HUES64 (cell line): ENCODE results near the gene TNXB.
"Not testable (repeated sequence)": the region's sequence is repeated elsewhere in the genome, so short reads cannot be mapped to it uniquely, and the experiment has no call there.

Experiments used
- H3K27ac ChIP-seq: 2 replicates; pipeline ENCODE4 v1.7.0; 2013; ENCODE audit warnings: low read depth, low read length, inconsistent platforms
- H3K27me3 ChIP-seq: 2 replicates; pipeline ENCODE4 v1.6.1; 2013; ENCODE audit warnings: mild to moderate bottlenecking, low read length; ENCODE audit not compliant: insufficient read depth
- H3K36me3 ChIP-seq: 2 replicates; pipeline ENCODE4 v1.6.1; 2013; ENCODE audit warnings: mild to moderate bottlenecking, low read length; ENCODE audit not compliant: insufficient read depth
- H3K4me1 ChIP-seq: 2 replicates; pipeline ENCODE4 v1.6.1; 2013; ENCODE audit warnings: mild to moderate bottlenecking, low read length, moderate library complexity; ENCODE audit not compliant: insufficient read depth
- H3K4me3 ChIP-seq: 2 replicates; pipeline ENCODE4 v1.5.1; 2013; ENCODE audit warnings: mild to moderate bottlenecking, low read length, moderate library complexity
- H3K9ac ChIP-seq: 2 replicates; pipeline ENCODE4 v1.6.1; 2013; ENCODE audit warnings: mild to moderate bottlenecking, low read depth, low read length
- H3K9me3 ChIP-seq: 2 replicates; pipeline ENCODE4 v1.6.1; 2013; ENCODE audit warnings: low read depth, low read length; ENCODE audit not compliant: insufficient read depth
- whole genome bisulfite sequencing: fragments of 150-250, 120-280 bp; methylation state at CpG from one replicate; pipeline ENCODE4 v1.1.7; 2013; ENCODE audit warnings: missing lambda C conversion rate; 5-methylcytosine and 5-hydroxymethylcytosine counted together

The TNXB gene

DNA sequence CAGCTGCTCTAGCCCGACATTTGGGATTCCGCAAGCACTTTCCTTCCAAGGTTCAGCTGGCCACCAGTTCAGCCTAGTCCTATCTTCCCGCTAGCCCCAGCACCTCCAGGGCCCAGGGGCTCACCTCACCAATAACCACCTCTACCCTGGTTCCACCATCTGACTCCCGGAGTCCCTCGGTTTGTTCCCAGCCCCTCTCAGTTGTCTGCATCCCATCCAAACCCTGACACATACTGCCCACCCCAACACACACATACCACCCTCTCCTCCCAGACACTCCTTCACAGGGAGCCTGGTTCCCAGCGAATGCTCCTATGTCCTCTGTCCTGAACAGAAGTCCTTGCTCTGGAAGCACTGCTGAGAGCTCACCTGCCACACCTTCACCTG is 418 bp downstream of the TNXB start:
- Histone ChIP-seq H3K4me3 (peak overlapping the region; percentile 14; the same call in 1 of the 2 replicates), H3K4me1 (peaks cover 12% of the 10 kb centered on the region), H3K36me3 (no peaks in the 10 kb centered on the region), H3K9ac (no peak overlapping the region), H3K9me3 (no peaks in the 10 kb centered on the region), H3K27ac (no peak overlapping the region), H3K27me3 (peaks cover 14% of the 10 kb centered on the region)
- 65% methylated on average over 6 of the region's 6 CpGs for WGBS

DNA sequence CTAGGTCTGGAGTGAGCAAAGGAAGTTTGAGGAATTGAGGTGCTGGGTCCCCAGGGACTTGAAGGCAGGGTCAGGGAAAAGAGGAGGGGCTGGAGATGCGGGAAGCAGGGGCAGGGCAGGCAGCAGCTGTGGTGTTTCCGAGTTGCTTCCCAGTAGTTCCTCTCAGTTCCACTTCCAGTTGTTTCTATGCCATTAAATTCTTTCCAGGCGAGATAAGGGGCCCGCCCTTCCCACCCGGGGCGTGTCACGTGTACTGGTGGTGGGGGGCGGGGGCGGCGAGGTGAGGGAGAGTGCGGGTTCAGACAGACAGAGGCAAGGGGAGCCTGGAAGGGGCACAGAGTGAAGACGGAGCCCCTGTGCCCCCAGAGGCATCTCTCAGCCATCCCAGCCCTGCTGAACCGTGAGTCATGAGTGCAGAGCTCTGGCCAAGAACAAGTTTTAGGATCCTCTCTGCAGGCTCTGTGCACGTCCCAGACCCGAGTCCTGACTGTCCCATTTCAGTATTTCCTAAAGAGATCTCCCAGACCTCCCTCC is 977 bp downstream of the TNXB start:
- Histone ChIP-seq H3K4me1 (peaks cover 12% of the 10 kb centered on the region), H3K9me3 (no peaks in the 10 kb centered on the region), H3K27ac (no peak overlapping the region), H3K4me3 (no peak overlapping the region), H3K27me3 (peaks cover 14% of the 10 kb centered on the region), H3K9ac (no peak overlapping the region), H3K36me3 (no peaks in the 10 kb centered on the region)
- WGBS = 16% methylated on average over 15 of the region's 15 CpGs

DNA sequence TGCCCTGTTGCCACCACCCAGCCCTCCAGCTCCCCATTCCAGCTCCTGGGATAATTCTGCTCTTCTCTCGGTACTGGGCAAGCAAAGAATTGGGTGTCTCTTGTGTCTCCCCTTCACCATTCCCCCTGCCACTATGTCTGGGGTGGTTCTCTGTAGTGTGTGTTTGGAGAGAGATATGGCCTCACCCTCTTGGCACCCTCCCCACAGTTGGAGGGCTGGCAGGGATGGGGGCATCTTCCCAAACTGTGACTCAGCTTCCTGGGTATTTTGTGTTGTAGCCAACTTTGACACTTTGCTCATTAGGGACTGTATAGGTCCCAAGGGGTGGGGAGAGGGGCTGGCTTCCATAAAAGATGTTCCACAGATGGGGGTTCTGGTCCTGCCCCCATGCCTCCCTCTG is 1.7 kb downstream of the TNXB start:
- WGBS = 92% methylated on average over 1 of the region's 1 CpG
- Histone ChIP-seq H3K9me3 (no peaks in the 10 kb centered on the region), H3K4me1 (peaks cover 12% of the 10 kb centered on the region), H3K9ac (no peak overlapping the region), H3K27me3 (peaks cover 14% of the 10 kb centered on the region), H3K36me3 (no peaks in the 10 kb centered on the region), H3K4me3 (no peak overlapping the region), H3K27ac (no peak overlapping the region)

DNA sequence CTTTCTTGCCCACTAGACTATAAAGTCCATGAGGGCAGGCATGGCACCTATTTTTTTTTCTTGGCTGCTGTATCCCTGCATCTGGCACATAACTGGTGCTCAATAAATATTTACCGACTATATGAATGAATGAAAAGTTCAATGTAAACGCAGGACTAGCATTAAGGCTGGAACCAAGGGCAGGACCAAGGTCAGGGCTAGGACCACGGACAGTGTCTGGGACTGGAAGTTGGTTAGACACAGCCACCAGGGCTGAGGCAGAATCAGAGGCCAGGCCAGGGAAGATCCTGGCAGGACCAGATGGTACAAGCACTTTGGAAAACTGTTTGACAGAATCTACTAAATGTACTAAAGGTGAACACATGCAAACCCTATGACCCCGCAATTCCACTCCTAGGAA is 3.7 kb downstream of the TNXB start:
- Histone ChIP-seq H3K4me3 (no peak overlapping the region), H3K36me3 (no peaks in the 10 kb centered on the region), H3K9me3 (no peaks in the 10 kb centered on the region), H3K27ac (no peak overlapping the region), H3K4me1 (peaks cover 12% of the 10 kb centered on the region), H3K9ac (no peak overlapping the region), H3K27me3 (peaks cover 14% of the 10 kb centered on the region)
- WGBS = 76% methylated on average over 4 of the region's 4 CpGs

DNA sequence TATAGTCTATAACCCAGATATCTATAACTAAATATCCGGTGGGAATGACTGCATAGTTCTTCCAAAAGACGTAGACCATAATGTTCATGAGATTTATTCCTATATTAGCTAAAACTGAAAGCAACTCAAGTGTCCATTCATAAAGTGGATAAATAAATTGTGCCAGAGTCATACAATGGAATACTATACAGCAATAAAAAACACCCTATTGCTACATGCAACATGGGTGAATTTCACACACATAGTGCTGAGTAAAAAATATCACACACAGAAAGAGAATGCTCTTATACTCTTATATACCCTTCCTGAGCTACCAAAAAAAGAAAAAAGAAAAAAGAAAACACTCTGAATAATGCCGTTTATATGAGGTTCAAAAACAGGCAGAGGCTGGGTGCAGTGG is 6.9 kb downstream of the TNXB start:
- Histone ChIP-seq H3K4me3 (no peak overlapping the region), H3K9me3 (no peaks in the 10 kb centered on the region), H3K9ac (no peak overlapping the region), H3K27ac (no peak overlapping the region), H3K36me3 (no peaks in the 10 kb centered on the region), H3K27me3 (peaks cover 17% of the 10 kb centered on the region), H3K4me1 (no peaks in the 10 kb centered on the region)
- 85% methylated on average over 1 of the region's 3 CpGs for WGBS

DNA sequence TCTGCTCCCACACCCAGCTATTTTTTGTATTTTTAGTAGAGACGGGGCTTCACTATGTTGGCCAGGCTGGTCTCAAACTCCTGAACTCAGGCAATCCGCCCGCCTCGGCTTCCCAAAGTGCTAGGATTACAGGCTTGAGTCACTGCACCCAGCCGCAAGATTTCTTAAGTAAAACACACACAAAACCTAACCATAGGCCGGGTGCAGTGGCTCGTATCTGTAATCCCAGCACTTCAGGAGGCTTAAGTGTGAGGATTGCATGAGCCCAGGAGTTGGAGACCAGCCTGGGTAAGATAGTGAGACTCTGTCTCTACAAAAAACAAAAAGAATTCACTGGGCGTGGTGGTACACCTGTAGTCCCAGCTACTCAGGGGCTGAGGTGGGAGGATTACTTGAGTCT is 8.9 kb downstream of the TNXB start:
- not testable (repeated sequence) for H3K9me3 ChIP-seq, H3K27ac ChIP-seq, H3K4me1 ChIP-seq, H3K4me3 ChIP-seq, H3K36me3 ChIP-seq, H3K9ac ChIP-seq
- WGBS = 91% methylated on average over 7 of the region's 8 CpGs
- H3K27me3 ChIP-seq = peaks cover 35% of the 10 kb centered on the region

DNA sequence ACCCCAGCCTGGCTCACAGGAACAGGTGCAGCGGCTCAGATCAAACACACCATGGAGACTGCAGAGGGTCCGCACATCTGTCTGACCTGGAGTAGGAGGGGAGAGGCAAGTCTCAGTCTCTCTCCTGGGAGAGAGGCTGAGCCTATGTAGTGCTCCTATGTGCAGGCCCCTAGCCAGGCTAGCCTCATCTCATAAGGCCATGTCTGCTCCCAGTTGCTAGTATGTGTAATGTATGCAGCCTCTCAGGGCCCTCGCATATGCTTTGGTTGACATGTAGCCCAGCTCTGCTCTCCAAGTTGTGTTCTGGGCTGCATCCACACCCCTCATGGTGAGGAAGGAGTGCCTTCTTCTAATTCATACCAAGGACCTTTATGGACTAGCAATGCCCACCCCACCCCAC is 11.8 kb downstream of the TNXB start:
- peaks cover 42% of the 10 kb centered on the region for H3K27me3 ChIP-seq
- no peak overlapping the region for H3K9ac ChIP-seq
- 90% methylated on average over 3 of the region's 3 CpGs for WGBS
- no peaks in the 10 kb centered on the region for H3K36me3 ChIP-seq
- H3K9me3 ChIP-seq = no peaks in the 10 kb centered on the region
- no peak overlapping the region for H3K27ac ChIP-seq
- H3K4me3 ChIP-seq = no peak overlapping the region
- H3K4me1 ChIP-seq = no peaks in the 10 kb centered on the region

DNA sequence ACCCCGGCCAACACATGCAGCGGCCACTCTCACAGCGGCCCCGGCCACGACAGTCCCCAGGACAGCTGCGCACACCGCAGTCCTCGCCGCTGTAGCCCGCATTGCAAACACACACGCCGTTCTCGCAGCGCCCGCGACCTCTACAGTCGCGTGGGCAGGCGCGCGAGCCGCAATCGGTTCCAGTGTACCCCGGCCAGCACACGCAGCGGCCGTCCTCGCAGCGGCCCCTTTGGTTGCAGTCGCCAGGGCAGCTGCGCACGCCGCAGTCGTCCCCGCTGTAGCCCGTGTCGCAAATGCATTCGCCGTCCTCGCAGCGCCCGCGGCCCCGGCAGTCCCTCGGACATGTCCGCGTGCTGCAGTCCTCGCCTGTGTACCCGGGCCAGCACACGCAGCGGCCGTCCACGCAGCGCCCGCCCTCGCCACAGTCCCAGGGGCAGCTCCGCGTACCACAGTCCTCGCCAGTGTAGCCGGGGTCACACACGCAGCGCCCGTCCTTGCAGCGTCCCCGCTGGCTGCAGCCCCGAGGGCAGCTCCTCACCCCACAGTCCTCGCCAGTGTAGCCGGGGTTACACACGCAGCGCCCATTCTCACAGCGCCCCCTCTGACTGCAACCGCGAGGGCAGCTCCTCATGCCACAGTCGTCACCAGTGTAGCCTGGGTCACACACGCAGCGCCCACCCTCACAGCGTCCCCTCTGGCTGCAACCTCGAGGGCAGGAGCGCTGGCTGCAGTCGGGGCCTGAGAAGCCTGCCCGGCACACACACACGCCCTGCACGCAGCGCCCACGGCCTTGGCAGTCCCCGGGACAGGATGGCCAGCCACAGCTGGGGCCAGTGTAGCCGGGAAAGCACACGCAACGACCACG is 12.5 kb downstream of the TNXB start:
- H3K9ac ChIP-seq = no peak overlapping the region
- 26% methylated on average over 90 of the region's 90 CpGs for whole genome bisulfite sequencing
- peak overlapping the region; percentile 41 for H3K4me3 ChIP-seq
- H3K27me3 ChIP-seq = peaks cover 42% of the 10 kb centered on the region
- H3K9me3 ChIP-seq = no peaks in the 10 kb centered on the region
- H3K27ac ChIP-seq = no peak overlapping the region
- no peaks in the 10 kb centered on the region for H3K4me1 ChIP-seq
- no peaks in the 10 kb centered on the region for H3K36me3 ChIP-seq

DNA sequence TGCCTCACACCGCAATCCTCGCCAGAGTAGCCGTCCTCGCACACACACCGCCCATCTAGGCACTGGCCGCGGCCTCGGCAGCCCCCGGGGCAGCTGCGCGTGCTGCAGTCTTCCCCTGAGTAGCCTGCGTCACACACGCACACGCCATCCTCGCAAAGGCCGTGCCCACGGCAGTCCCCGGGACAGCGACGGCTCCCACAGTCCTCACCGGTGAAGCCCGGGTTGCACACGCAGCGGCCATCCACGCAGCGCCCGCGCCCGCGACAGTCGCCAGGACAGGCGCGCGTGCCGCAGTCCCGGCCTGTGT is 13.1 kb downstream of the TNXB start:
- no peak overlapping the region for H3K9ac ChIP-seq
- H3K9me3 ChIP-seq = no peaks in the 10 kb centered on the region
- no peak overlapping the region for H3K27ac ChIP-seq
- peaks cover 42% of the 10 kb centered on the region for H3K27me3 ChIP-seq
- peak overlapping the region; percentile 41; the same call in 1 of the 2 replicates for H3K4me3 ChIP-seq
- H3K4me1 ChIP-seq = no peaks in the 10 kb centered on the region
- WGBS = 68% methylated on average over 36 of the region's 36 CpGs
- no peaks in the 10 kb centered on the region for H3K36me3 ChIP-seq

DNA sequence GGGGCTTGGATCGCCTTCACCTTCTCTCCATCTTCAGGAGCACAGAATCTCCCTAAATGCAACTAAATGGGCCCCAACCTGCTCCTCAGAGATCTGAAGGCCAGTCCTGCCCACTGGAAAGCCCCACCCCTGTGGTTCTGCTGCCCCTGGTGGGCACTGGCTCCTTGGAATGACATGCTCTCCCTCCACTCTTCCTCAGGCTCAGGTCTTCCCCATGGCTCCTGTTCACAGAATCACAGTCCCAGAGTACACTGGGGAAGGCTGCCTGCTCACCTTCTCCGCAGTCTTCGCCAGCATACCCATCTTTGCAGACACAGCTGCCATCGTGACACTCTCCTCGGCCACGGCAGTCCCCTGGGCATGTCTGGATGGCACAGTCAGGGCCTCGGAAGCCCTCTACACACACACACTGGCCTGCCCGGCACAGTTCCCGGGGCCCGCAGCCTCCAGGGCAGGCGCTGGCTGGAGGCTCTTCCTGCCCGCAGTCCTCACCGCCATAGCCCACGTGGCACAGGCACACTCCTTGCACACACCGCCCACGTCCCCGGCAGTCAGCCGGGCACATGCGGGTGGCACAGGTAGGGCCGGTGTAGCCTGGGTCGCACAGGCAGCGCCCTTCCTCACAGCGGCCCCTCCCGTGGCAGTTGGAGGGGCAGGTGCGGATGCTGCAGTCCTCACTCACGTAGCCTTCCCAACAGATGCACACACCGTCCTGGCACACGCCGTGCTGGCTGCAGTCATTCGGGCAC is 13.6 kb downstream of the TNXB start:
- H3K4me1 ChIP-seq = no peaks in the 10 kb centered on the region
- no peak overlapping the region; the same call in 1 of the 2 replicates for H3K4me3 ChIP-seq
- H3K27me3 ChIP-seq = peaks cover 42% of the 10 kb centered on the region
- WGBS = 87% methylated on average over 30 of the region's 30 CpGs
- no peak overlapping the region for H3K9ac ChIP-seq
- no peaks in the 10 kb centered on the region for H3K36me3 ChIP-seq
- H3K27ac ChIP-seq = no peak overlapping the region
- no peaks in the 10 kb centered on the region for H3K9me3 ChIP-seq

DNA sequence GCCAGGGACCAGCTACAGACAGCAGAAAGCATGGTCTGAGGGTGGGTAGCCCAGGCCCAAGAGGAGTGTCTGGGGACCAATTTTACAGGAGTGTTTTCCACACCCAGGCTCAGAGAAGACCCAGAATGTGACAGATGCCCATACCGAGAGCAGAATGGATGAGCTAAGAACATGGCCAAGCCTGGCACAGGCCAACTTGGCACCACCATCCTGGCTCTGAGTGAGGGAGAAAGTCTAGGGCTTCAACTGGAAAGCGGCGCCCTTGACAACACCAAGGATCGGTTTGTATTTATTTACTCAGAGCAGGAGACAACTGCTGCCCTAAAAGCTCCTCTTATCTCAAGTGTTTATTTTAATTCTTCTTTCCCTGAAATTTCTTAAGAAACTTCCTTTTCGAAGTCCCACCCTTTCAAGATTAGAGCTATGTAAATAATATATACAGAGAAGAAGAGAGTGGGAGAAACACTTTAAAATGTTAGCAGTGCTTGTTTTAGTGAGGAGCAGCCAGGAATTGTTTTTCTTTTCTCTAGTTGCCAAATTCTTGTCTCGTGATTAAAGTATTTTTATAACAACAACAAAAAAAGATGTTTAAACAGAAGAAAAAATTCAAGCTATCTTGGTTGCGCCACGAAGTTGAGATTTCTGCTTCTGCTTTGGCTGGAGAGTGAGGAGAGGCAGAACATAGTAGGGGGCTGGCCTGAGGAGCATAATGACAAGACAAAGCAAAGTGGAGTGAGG is 16.2 kb downstream of the TNXB start:
- Histone ChIP-seq H3K27me3 (peaks cover 41% of the 10 kb centered on the region), H3K9me3 (no peaks in the 10 kb centered on the region), H3K4me3 (no peak overlapping the region), H3K36me3 (no peaks in the 10 kb centered on the region), H3K27ac (no peak overlapping the region), H3K4me1 (peaks cover 5% of the 10 kb centered on the region; the same call in 1 of the 2 replicates), H3K9ac (no peak overlapping the region)
- 90% methylated on average over 6 of the region's 8 CpGs for WGBS
